ENCODE results near the gene PPM1M. TPM values are rescaled to one million over a fixed set of nuclear protein-coding genes. Genes with fewer than 3 reads are reported as not detected.

Gene PPM1M
- total and polyA plus RNA-seq, 10 of the 15 experiments (the other 5 are each of a cell fraction or from before 2014, with no cell fraction given): 7.3 to 24.8 (median 15.8) TPM

- Histone ChIP-seq H2AFZ (ENCODE audit: control insufficient read depth, low read depth, low read length) (no peak overlapping the region), H3K9ac (ENCODE audit: control insufficient read depth, insufficient read depth, low read length) (no peak overlapping the region), H4K20me1 (ENCODE audit: control insufficient read depth, insufficient read depth) (no peaks in the 10 kb centered on the region), H3K27ac (ENCODE audit: control insufficient read depth, insufficient read depth) (no peak overlapping the region), H3K9me3 (replicated peaks; ENCODE audit: control insufficient read depth, insufficient read depth, low read length) (no peaks in the 10 kb centered on the region), H3K4me1 (ENCODE audit: control insufficient read depth, insufficient read depth, low read length) (peaks cover 17% of the 10 kb centered on the region), H3K27me3 (replicated peaks in 1 of 2; ENCODE audit: control insufficient read depth in 2 of 2, insufficient read depth in 2 of 2, low read length in 1 of 2) (no peaks in the 10 kb centered on the region), H3K4me3 (no peak overlapping the region), H3K4me2 (ENCODE audit: control insufficient read depth, insufficient read depth) (no peak overlapping the region), H3K36me3 (ENCODE audit: control insufficient read depth in 2 of 2, insufficient read depth in 2 of 2, low read length in 1 of 2) (peaks cover 13 to 24% of the 10 kb centered on the region in 2 experiments), H3K79me2 (ENCODE audit: control insufficient read depth, insufficient read depth, low read length) (peaks cover 26% of the 10 kb centered on the region)
- RAD21 ChIA-PET (ENCODE audit: unreplicated experiment): interaction anchor here (1.0 to 2.1 kb wide), 3 partner anchors 9 to 105 kb away, joined by 4 to 10 read pairs (median 7); partner anchors contain the start of gene TLR9
- WGBS (ENCODE audit: insufficient coverage, insufficient replicate concordance, low lambda C conversion rate, missing lambda C conversion rate): 100% methylated on average over 3 of the region's 3 CpGs
- POLR2A ChIA-PET: interaction anchor here (0.6 to 0.9 kb wide), 4 partner anchors 8 to 177 kb away, joined by 3 to 4 read pairs (median 4); partner anchors contain the start of gene TLR9
- DNase-seq (ENCODE audit: low read depth, low spot score): no peak
- SMC1A ChIA-PET (ENCODE audit: uncharacterized antibody, unreplicated experiment): interaction anchor here (0.9 to 4.2 kb wide), 6 partner anchors 10 to 105 kb away, joined by 3 to 18 read pairs (median 4); partner anchors contain the start of gene GLYCTK
- no peak for ATAC-seq
- CTCF ChIA-PET: interaction anchor here (0.6 to 5.7 kb wide), 6 partner anchors 10 to 133 kb away, joined by 3 to 67 read pairs (median 6); partner anchors contain the start of gene GLYCTK
- intact Hi-C loops (cut with micrococcal nuclease; ENCODE audit: unreplicated experiment): no loop called here
- TF ChIP-seq HDAC2 (IDR thresholded peaks at IDR 0.05) (no peak), ZNF592 (IDR thresholded peaks at IDR 0.05) (no peak), IRF3 (IDR thresholded peaks at IDR 0.05) (no peak), CHD2 (IDR thresholded peaks at IDR 0.05; ENCODE audit: borderline replicate concordance, low read depth, low read length) (no peak), SRF (IDR thresholded peaks at IDR 0.05; ENCODE audit: low read depth in 2 of 2, low read length in 2 of 2) (no peak), TCF7 (IDR thresholded peaks at IDR 0.05; ENCODE audit: borderline replicate concordance) (no peak), CBX5 (IDR thresholded peaks at IDR 0.05; ENCODE audit: low read depth) (no peak), ELK1 (IDR thresholded peaks at IDR 0.05; ENCODE audit: low read depth, low read length) (no peak), SREBF1 (IDR thresholded peaks at IDR 0.05; ENCODE audit: low read length) (no peak), POU2F2 (IDR thresholded peaks at IDR 0.05; ENCODE audit: borderline replicate concordance, low read depth, low read length) (no peak), SMAD1 (IDR thresholded peaks at IDR 0.05; ENCODE audit: low read depth, partially characterized antibody) (no peak), ZNF217 (IDR thresholded peaks at IDR 0.05) (no peak), USF1 (IDR thresholded peaks at IDR 0.05; ENCODE audit: borderline replicate concordance, extremely low read length, insufficient read depth, low read depth, low read length) (no peak), CEBPB (IDR thresholded peaks at IDR 0.05; ENCODE audit: borderline replicate concordance in 1 of 2, low read depth in 2 of 2, low read length in 2 of 2) (no peak), IKZF2 (IDR thresholded peaks at IDR 0.05) (no peak), RB1 (IDR thresholded peaks at IDR 0.05; ENCODE audit: borderline replicate concordance) (no peak), POLR2A (IDR thresholded peaks at IDR 0.05; ENCODE audit: low read depth, low read length) (no peak), ZNF24 (IDR thresholded peaks at IDR 0.05) (no peak), IRF4 (IDR thresholded peaks at IDR 0.05; ENCODE audit: low read depth, low read length) (no peak), BACH1 (IDR thresholded peaks at IDR 0.05; ENCODE audit: borderline replicate concordance) (no peak)
- in situ Hi-C loops (cut with MboI): loop anchor here (5.0 kb wide), 1 partner anchor 108 kb away; no protein-coding TSS in a partner anchor
- no TSS peak for BruUV-seq (replicated peaks)
- FAIRE-seq: no peak
These were observed 11.6 kb upstream of the PPM1M start for GRCh38 chr3:52233968-52234367.
